GM23248 (cell line): ENCODE measurements around the gene POMC.
"Not testable (repeated sequence)": the region's sequence is repeated elsewhere in the genome, so short reads cannot be mapped to it uniquely, and the experiment has no call there.

Experiments
- EZH2 ChIP-seq: fragments of 200-600 bp; sonication (generic); IDR thresholded peaks from 2 replicates; pipeline ENCODE4 v1.6.1; 2018; ENCODE audit warnings: antibody characterized with exemption, mild to moderate bottlenecking; ENCODE audit not compliant: insufficient read depth, poor library complexity, severe bottlenecking
- EZH2phosphoT487 ChIP-seq: fragments of 200-600 bp; sonication (generic); IDR thresholded peaks from 2 replicates; pipeline ENCODE4 v1.6.1; 2018; ENCODE audit warnings: antibody characterized with exemption, moderate library complexity, mild to moderate bottlenecking, low read depth; ENCODE audit not compliant: insufficient read depth

GRCh38 chr2:25140535-25140934, 27.8 kb downstream of the POMC start:
- TF ChIP-seq EZH2, EZH2phosphoT487: not testable (repeated sequence)
